ENCODE measurements around the gene FUS. TPM values are rescaled to one million over a fixed set of nuclear protein-coding genes. Genes with fewer than 3 reads are reported as not detected.
A peak's percentile ranks its signal among the peaks of the same experiment; 100 is the strongest.

FUS gene
- total and polyA plus RNA-seq, 2 of the 13 experiments (the other 11 are each of a cell fraction or from before 2014, with no cell fraction given), result 68.1 to 168 TPM

- TF ChIP-seq CENPBD1 (CRISPR knock-in tag; IDR thresholded peaks at IDR 0.05; ENCODE audit: borderline replicate concordance, low read depth), result no peak
- no peak for TF ChIP-seq ZNF619 (CRISPR knock-in tag; IDR thresholded peaks at IDR 0.05)
- TF ChIP-seq SP1 (IDR thresholded peaks at IDR 0.05), result no peak
- no peak for TF ChIP-seq SP1 (CRISPR knock-in tag; IDR thresholded peaks at IDR 0.05)
- TF ChIP-seq ZNF790 (CRISPR knock-in tag; IDR thresholded peaks at IDR 0.05; ENCODE audit: borderline replicate concordance), result no peak
- TF ChIP-seq ZNF816 (CRISPR knock-in tag; IDR thresholded peaks at IDR 0.05; ENCODE audit: borderline replicate concordance), result no peak
- peak; percentile 58; the same call in 1 of the 2 replicates for TF ChIP-seq NR2F2 (IDR thresholded peaks at IDR 0.05; ENCODE audit: borderline replicate concordance, low read depth)
- no peak for TF ChIP-seq ADNP (CRISPR knock-in tag; IDR thresholded peaks at IDR 0.05)
- no peak for TF ChIP-seq RAD51 (IDR thresholded peaks at IDR 0.05; ENCODE audit: borderline replicate concordance)
- no peak for TF ChIP-seq DDIT3 (CRISPR knock-in tag; IDR thresholded peaks at IDR 0.05)
- peak; percentile 72 for TF ChIP-seq HMG20B (CRISPR knock-in tag; conservative IDR thresholded peaks at IDR 0.05)
- no peak for TF ChIP-seq SP140L (CRISPR knock-in tag; IDR thresholded peaks at IDR 0.05; ENCODE audit: borderline replicate concordance)
- no peak for TF ChIP-seq ZBTB44 (CRISPR knock-in tag; IDR thresholded peaks at IDR 0.05)
- no peak for TF ChIP-seq PHF8 (CRISPR knock-in tag; IDR thresholded peaks at IDR 0.05)
- TF ChIP-seq ZNF121 (CRISPR knock-in tag; IDR thresholded peaks at IDR 0.05), result no peak
- peak; percentile 46; the same call in 1 of the 2 replicates for TF ChIP-seq MED1 (CRISPR knock-in tag; IDR thresholded peaks at IDR 0.05)
- TF ChIP-seq HNF4G (IDR thresholded peaks at IDR 0.05; ENCODE audit: borderline replicate concordance, low read depth, low read length), result no peak
- TF ChIP-seq HNF4G (CRISPR knock-in tag; IDR thresholded peaks at IDR 0.05; ENCODE audit: borderline replicate concordance, low read depth), result no peak
- TF ChIP-seq CREM (IDR thresholded peaks at IDR 0.05), result peak; percentile 40; the same call in 1 of the 2 replicates
- no peak for TF ChIP-seq CREM (CRISPR knock-in tag; IDR thresholded peaks at IDR 0.05)
- no peak for TF ChIP-seq ZNF883 (CRISPR knock-in tag; IDR thresholded peaks at IDR 0.05; ENCODE audit: not compliant biosample characterization)
- no peak for TF ChIP-seq HNRNPLL (IDR thresholded peaks at IDR 0.05; ENCODE audit: low read depth, low read length, poor library complexity, severe bottlenecking)
- TF ChIP-seq ZSCAN21 (CRISPR knock-in tag; IDR thresholded peaks at IDR 0.05; ENCODE audit: borderline replicate concordance), result no peak
- TF ChIP-seq ZNF746 (CRISPR knock-in tag; IDR thresholded peaks at IDR 0.05), result 0 out of 2 replicates have a peak, but pooled peaks have one; percentile 43
- TF ChIP-seq, protein P1, sequence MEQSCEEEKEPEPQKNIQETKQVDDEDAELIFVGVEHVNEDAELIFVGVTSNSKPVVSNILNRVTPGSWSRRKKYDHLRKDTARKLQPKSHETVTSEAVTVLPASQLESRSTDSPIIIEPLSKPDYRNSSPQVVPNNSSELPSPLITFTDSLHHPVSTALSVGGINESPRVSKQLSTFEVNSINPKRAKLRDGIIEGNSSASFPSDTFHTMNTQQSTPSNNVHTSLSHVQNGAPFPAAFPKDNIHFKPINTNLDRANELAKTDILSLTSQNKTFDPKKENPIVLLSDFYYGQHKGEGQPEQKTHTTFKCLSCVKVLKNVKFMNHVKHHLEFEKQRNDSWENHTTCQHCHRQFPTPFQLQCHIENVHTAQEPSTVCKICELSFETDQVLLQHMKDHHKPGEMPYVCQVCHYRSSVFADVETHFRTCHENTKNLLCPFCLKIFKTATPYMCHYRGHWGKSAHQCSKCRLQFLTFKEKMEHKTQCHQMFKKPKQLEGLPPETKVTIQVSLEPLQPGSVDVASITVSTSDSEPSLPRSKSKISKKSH (CRISPR knock-in tag; IDR thresholded peaks at IDR 0.05; ENCODE audit: borderline replicate concordance), result no peak
- TF ChIP-seq ZNF3 (CRISPR knock-in tag; IDR thresholded peaks at IDR 0.05), result no peak
- TF ChIP-seq ZNF124 (CRISPR knock-in tag; IDR thresholded peaks at IDR 0.05), result no peak
- peak; percentile 77; the same call in 1 of the 2 replicates for TF ChIP-seq HDAC2 (CRISPR knock-in tag; IDR thresholded peaks at IDR 0.05)
- no peak for TF ChIP-seq CENPX (CRISPR knock-in tag; IDR thresholded peaks at IDR 0.05)
Measured at GRCh38 chr16:31206776-31207175, 26.8 kb downstream of the FUS start (continued).

Measured in HepG2 (cell line).